ENCODE data around the gene FBXW8. TPM values are rescaled to one million over a fixed set of nuclear protein-coding genes. Genes with fewer than 3 reads are reported as not detected.

Gene FBXW8
- total RNA-seq, 1 experiment from 2014 or later, result 15.3 TPM

- Histone ChIP-seq H3K14ac (ENCODE audit: insufficient read depth, low read length) (no peak overlapping the region), H2BK20ac (ENCODE audit: low read depth, low read length, poor library complexity, severe bottlenecking) (no peak overlapping the region), H3K79me2 (ENCODE audit: insufficient read depth, low read length) (no peaks in the 10 kb centered on the region), H3K4me1 (ENCODE audit: insufficient read depth, low read length) (no peaks in the 10 kb centered on the region), H3K4ac (ENCODE audit: low read depth, low read length) (no peak overlapping the region), H2AFZ (ENCODE audit: low read length) (no peak overlapping the region), H3K23ac (ENCODE audit: insufficient read length, low read depth, low read length) (no peak overlapping the region), H4K20me1 (ENCODE audit: control insufficient read depth, insufficient read depth, insufficient read length) (no peaks in the 10 kb centered on the region), H3T11ph (ENCODE audit: low read length) (no peak overlapping the region), H2BK5ac (ENCODE audit: insufficient read length, low read length) (no peak overlapping the region), H3K27me3 (ENCODE audit: insufficient read depth, low read length) (no peaks in the 10 kb centered on the region), H3K9ac (ENCODE audit: extremely low read depth, insufficient read length, low read length) (no peak overlapping the region), H2BK120ac (ENCODE audit: low read depth, low read length, poor library complexity, severe bottlenecking) (no peak overlapping the region), H3K9me3 (ENCODE audit: control insufficient read depth, low read depth, low read length) (no peaks in the 10 kb centered on the region), H4K91ac (ENCODE audit: insufficient read length, low read depth, low read length) (no peak overlapping the region), H3K4me2 (ENCODE audit: insufficient read depth, insufficient read length, low read length) (no peak overlapping the region), H4K8ac (replicated peaks; ENCODE audit: insufficient read length, low read depth, low read length) (no peak overlapping the region), H3K27ac (ENCODE audit: insufficient read length, low read depth, low read length) (no peak overlapping the region), H2AK5ac (ENCODE audit: insufficient read length, low read length) (no peak overlapping the region), H3K18ac (ENCODE audit: insufficient read length, low read depth, low read length) (no peak overlapping the region), H2BK15ac (ENCODE audit: low read depth, low read length) (no peak overlapping the region), H3K79me1 (ENCODE audit: insufficient read depth, low read depth, low read length, poor library complexity, severe bottlenecking) (no peaks in the 10 kb centered on the region), H3K23me2 (ENCODE audit: insufficient read length, low read depth, low read length, poor library complexity, severe bottlenecking) (no peaks in the 10 kb centered on the region), H3K56ac (ENCODE audit: insufficient read length, low read depth, low read length) (no peak overlapping the region), H4K5ac (ENCODE audit: insufficient read length, low read depth, low read length) (no peak overlapping the region), H2BK12ac (ENCODE audit: insufficient read length, low read depth, low read length) (no peak overlapping the region)
- DNase-seq, result no peak
- H3K9me3 Mint-ChIP-seq, result no peaks in the 10 kb centered on the region
- peaks cover 0 to 4% (median 0%) of the 10 kb centered on the region in 3 experiments; a peak in 1 of 7 replicates for H3K36me3 Mint-ChIP-seq (ENCODE audit: insufficient read depth in 1 of 3, low read depth in 3 of 3)
- peak overlapping the region in 1 of 3 experiments; percentile 23; a peak in 1 of 7 replicates for H3K27ac Mint-ChIP-seq
- no peak overlapping the region for H3K4me3 Mint-ChIP-seq
- peaks cover 26 to 28% of the 10 kb centered on the region in 2 experiments for H3K4me1 Mint-ChIP-seq
- H3K27me3 Mint-ChIP-seq (ENCODE audit: low read depth), result no peaks in the 10 kb centered on the region
- WGBS (ENCODE audit: extremely low coverage, insufficient read length, low lambda C conversion rate), result no CpG with 5 or more reads among the region's 6 CpGs
- no peak for TF ChIP-seq CTCF (conservative IDR thresholded peaks at IDR 0.05)
Observed at GRCh38 chr12:116919706-116920485, 9.1 kb downstream of the FBXW8 start.
